Measurements from ENCODE around the gene WFIKKN1.

DNA sequence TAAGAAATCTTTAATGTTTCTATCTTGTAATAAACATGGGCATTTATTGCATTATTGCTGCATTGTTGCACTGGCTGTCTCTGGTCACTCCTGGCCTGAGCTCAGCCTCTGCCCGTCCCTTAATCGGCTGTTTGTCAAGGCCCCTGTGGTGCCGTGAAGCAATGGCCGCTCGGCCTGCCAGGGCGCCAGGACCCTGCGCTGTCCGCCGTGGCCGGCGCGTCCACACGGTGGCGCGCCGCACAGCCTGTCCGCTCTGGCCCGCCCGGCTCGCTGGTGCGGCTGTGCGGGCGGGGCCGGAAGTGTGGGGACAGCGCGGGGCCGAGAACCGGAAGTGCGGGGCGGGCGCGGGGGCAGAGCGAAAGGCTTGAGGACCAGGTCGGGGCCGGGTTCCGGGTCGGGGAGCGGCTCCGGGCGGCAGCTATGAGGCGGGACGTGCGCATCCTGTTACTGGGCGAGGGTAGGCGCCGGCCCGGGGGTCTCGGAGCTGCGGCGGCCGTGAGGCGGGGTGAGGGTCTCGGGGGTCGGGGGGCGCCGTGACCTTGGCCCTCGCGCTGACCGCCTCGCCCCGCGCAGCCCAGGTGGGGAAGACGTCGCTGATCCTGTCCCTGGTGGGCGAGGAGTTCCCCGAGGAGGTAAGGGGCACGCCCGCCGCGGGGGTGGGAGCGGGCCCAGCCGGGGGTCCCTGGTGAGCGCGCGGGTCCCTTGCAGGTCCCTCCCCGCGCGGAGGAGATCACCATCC is 37.2 kb downstream of the WFIKKN1 start, which contains the start of gene RHOT2:
- TF ChIP-seq FOS (IDR thresholded peaks at IDR 0.05; ENCODE audit: low read depth, low read length): no peak
- TF ChIP-seq MXI1 (IDR thresholded peaks at IDR 0.05; ENCODE audit: borderline replicate concordance, low read depth, low read length): peak; percentile 29; the same call in 1 of the 2 replicates
- peak; percentile 98 for TF ChIP-seq CTCF (conservative IDR thresholded peaks at IDR 0.05; ENCODE audit: low read depth, low read length)
- peak; percentile 82 for TF ChIP-seq POLR2A (IDR thresholded peaks at IDR 0.05; ENCODE audit: low read depth, low read length)
- 0 out of 2 replicates have a peak, but pooled peaks have one; percentile 64 for TF ChIP-seq ELK1 (IDR thresholded peaks at IDR 0.05; ENCODE audit: borderline replicate concordance, low read depth, low read length)
- no peak for TF ChIP-seq NFE2L2 (IDR thresholded peaks at IDR 0.05; ENCODE audit: low read depth, low read length)
